GM18508 (cell line): ENCODE results near the gene ABCA13.

Source experiments
- ATAC-seq: cut with Tn5 transposase; IDR thresholded peaks from one replicate; pipeline ENCODE4 v1.9.1; 2021; ENCODE audit warnings: moderate number of reproducible peaks; ENCODE audit not compliant: insufficient read depth, unreplicated experiment

Gene ABCA13

DNA sequence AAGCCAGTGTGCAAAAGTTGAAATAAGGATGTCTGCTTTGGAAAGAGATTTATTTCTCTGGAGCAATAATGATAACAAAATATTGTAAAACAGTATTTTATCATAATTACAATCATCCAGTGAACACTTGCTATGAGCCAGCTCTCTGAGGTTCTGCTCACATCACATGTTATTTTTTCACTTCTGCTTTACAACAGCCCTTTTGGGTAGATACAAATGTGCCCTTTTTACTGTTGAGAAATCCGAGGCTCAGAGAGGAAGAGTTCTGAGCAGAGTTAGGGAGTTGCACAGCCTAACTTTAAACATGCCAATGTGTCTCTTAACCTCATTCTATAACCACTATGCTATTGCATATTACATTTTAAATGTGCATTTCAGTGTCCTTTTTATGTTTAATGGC, 520.5 kb downstream of the ABCA13 start:
- ATAC-seq, result no peak
